Islet precursor cell (in vitro differentiated cells): ENCODE measurements around the gene BCAR1.
"Not testable (repeated sequence)": the region's sequence is repeated elsewhere in the genome, so short reads cannot be mapped to it uniquely, and the experiment has no call there.

Experiments
- DNase-seq: peaks from one replicate; pipeline ENCODE4 v3.0.0-alpha.2; 2018

BCAR1 gene

DNA sequence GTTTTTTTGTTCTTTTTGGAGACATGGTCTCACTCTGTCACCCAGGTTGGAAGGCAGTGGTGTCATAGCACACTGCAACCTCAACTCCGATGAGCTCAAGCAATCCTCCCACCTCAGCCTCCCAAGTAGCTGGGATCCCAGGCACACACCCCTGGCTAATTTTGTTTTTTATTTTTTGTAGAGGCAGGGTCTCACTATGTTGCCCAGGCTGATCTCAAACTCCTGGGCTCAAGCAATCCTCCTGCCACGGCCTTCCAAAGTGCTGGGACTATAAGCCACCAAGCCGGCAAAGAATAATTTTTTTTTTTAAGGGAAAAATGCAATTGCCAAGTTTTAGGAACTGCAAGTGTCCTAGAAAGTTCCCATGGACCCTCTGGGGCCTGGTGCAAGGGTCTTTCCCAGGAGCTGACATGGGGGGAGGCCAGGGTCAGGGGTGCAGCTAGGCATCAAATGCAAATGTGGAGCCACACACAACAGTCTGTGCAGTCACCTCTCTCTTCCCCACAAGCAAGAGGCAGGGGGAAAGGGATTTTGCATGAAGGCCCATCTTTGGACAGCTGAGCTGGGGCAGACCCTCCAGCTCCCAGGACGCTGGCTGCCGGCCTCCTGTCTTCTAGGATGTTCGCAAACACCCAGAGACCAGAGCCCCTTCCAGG is 20.1 kb upstream of the BCAR1 start:
- no peak for DNase-seq

GRCh38 chr16:75269358-75269757 is 17.9 kb upstream of the BCAR1 start:
- DNase-seq, result not testable (repeated sequence)

DNA sequence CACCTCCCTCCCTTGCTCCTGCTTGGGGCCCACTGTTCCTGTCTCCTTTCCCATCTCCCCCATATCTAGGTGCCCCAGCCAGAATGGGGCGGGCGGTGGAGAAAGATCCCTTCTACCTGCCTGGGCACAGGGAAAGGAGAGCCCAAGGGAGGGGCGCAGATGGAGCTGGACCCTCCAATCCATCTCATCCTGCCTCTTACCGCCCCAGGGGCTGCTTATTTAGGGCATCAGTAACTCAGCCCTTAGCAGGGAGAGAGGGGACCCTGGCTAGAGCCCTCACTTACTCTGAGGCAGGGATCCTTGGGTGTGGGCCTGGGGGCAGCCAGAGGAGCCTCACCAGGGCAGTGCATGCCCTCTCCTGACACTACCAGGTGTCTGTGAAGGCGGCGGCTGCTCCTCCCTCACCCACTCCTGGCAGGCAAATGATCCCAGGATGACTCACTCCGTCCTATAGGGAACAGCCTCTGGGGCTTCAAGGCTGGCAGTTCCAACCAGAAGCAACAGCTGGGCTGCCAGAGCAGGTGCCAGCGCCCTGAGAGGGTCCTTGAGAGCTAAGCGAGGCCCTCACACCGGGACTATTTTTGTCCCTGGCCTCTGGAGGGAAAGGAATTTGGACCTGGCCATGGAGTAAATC is 16.3 kb upstream of the BCAR1 start:
- peak; percentile 91 for DNase-seq

DNA sequence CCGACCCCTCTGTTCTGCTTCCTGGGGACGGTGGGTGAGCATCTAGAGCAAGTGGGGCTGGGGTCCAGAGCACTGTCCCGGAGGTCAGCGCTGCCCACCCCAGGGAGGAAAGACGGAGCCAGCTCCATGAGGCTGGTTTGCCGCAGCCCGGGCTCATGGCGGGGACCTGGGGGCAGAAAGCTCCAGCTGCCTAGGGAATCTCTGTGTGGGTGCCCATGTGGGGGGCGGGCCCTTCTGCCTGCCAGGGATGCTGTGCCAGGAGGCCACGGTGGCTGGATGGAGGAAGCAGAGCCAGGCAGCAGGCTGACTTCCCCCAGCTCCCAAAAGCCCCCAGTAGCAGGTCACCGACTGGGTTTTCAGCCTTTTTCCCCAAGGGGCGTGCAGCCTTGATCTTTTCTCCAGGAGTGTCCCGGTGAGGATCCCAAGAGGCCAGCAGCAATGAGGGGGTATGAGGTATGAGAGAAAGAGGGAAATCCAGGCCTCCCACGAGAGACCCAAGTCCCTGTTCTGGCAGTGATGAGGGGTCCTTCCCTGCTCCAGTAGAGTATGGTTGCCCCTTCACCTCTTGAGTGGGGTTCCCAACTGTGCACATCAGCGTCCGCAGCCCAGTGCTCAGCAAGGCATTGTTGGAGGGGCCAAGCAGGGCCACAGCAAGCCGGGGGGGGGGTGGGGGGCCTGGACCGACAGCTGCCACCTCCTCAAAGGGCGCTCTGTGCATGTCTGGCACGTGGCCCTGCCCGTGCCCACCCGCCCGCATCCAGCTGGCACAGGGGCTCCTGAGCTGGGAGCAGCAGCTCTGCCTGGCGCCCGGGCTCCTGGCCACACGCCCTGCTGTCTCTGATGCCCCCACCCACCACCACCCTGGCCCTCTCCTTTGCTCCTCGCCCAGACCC is 15.6 kb upstream of the BCAR1 start:
- DNase-seq, result no peak

GRCh38 chr16:75265911-75266701 is 14.7 kb upstream of the BCAR1 start:
- peak; percentile 96 for DNase-seq

GRCh38 chr16:75264999-75265910 is 13.8 kb upstream of the BCAR1 start:
- peak; percentile 64 for DNase-seq

DNA sequence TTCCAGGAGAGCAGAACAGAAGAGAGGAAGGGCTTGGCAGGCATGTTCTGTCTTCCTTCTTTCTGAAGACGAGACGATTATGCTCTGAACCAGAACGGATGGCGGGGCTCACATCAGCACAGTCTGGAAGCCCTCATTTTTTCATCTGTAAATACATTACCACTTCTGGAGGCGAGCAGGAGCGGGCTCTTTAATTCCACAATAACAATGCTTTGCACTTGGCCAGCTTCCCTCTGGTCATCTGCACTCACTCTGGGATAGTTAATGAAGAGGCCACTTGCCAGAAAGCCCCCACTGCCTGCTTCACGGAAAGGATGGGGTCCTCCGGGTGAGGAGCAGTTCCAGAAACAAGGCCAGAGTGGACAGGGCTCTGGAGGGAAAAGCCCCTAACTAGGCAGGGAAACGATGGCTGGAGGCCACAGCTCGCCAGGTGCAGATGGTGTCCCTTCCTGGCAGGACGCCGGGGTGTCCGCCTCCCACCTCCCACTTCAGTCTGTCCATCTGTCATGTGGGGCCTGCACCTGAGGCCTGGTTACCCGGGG is 13.1 kb upstream of the BCAR1 start:
- DNase-seq, result no peak

GRCh38 chr16:75263963-75264445 is 12.6 kb upstream of the BCAR1 start:
- DNase-seq, result peak; percentile 56

DNA sequence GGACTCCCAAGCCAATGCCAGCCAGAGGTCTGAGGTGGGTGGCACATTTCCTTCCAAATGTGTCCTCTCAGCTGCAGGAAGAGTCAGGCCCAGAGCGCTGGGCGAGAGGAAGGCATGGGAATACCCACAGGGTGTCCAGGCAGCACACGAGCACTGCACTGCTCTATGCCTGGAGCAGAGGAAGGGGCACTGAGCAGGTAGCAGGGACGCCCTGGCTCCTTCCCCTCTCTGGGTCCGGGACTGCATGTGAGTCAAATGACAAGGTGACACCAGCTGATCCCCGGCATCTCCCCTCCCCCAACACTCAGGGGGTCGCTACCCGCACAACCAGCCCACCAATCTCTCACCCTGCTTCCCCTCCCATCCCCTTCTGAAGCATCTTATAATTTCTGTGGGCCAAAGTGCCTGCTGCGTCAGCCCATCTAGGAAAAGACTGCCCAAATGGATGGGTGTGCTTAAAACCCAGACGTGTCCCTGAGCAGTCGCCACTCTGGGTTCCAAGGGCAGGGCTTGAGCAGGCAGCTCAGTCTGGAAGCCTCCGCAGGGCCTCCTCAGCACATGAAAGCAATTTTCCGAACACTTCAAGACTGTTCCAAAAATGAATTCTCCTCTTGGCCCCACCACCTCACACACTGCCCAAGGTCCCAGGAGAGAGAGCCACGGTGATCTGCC is 12.0 kb upstream of the BCAR1 start:
- peak; percentile 51 for DNase-seq

DNA sequence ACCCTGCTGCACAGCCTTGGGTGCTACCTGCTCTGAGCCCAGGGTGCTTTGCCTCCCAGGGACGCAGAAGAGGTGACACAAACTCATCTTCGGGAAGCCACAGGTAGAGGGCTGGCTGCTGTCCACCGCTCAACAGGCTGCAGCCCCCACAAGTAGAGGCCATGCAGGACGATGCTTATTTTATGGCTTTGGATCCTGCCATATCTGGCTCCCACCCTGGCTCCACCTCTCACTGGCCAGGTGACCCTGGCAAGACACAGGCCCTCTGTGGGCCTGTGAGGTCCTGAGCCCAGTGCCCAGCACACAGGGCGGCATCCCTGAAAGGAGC is 11.3 kb upstream of the BCAR1 start:
- DNase-seq, result no peak

DNA sequence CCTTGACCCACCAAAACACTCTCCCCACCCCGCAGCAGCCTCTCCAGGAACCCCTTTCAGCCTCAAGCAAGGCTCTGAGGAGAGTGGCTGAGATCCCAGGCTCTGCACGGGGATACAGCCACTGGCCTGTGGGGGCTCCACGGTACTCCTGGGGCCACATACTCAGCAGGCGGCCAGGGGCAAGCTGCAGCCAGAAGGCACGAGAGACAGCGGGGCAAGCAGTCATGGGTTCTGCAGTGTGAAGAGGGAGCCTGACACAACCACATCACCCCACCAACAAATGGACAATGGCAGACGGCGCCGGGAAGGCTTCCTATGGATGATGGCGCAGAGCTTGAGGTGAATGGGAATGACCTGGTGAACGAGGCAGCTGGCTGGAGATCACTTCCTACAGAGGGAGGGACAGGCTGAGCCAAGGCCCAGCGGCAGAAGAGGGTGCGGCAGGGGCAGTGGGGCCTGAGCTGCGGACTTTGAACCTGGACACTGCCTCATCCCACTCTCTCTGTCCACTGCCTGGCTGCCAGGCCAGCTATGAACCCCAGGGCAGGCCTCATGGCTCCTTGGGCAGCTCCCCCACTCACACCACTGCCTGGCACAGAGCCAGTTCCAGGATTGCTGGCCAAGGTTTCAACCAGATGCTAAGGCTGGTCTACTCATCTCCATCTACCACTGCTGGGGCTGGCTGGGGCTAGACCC is 10.8 kb upstream of the BCAR1 start:
- DNase-seq, result peak; percentile 52

DNA sequence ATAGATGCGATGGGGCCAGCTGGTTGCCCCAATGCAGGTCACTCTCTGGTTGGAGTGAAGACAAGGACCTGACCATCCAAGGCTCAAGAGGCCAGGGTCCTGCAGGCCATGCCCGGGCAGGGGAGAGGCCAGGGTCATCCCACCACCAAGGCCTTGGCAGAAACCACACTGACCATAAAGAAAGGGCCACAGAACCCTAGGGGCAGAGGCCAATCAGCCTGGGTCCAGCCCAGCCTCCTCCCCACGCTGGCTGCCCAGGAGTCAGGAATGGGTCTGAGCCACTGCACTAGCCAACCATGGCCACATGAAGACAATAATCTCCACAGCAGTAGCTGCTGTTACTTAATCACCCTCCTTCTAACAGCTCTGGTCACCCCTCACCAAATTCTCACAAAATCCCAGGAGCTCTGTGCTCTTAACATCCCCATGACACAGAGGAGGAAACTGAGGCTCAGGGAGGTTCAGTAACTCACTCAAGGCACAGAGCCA is 10.2 kb upstream of the BCAR1 start:
- no peak for DNase-seq

- DNase-seq, result peak; percentile 51
These were observed 9.6 kb upstream of the BCAR1 start for GRCh38 chr16:75260851-75261589.

DNA sequence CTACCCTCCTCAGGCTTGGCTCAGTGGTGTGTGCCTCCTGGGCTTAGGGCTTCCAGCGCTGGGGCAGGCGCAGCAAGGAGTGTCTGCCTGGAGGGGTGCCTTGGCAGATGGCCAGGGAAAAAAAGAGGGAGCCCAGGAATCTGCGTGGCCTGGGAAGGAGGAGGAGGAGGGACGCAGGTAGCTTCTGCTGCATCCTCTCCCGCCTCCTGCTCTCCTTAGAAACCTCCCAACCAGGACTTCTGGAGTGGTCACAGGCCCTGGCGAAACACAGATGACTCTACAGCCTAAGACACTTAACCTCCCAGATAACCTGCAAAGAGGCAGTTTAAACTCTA is 7.3 kb upstream of the BCAR1 start:
- no peak for DNase-seq

DNA sequence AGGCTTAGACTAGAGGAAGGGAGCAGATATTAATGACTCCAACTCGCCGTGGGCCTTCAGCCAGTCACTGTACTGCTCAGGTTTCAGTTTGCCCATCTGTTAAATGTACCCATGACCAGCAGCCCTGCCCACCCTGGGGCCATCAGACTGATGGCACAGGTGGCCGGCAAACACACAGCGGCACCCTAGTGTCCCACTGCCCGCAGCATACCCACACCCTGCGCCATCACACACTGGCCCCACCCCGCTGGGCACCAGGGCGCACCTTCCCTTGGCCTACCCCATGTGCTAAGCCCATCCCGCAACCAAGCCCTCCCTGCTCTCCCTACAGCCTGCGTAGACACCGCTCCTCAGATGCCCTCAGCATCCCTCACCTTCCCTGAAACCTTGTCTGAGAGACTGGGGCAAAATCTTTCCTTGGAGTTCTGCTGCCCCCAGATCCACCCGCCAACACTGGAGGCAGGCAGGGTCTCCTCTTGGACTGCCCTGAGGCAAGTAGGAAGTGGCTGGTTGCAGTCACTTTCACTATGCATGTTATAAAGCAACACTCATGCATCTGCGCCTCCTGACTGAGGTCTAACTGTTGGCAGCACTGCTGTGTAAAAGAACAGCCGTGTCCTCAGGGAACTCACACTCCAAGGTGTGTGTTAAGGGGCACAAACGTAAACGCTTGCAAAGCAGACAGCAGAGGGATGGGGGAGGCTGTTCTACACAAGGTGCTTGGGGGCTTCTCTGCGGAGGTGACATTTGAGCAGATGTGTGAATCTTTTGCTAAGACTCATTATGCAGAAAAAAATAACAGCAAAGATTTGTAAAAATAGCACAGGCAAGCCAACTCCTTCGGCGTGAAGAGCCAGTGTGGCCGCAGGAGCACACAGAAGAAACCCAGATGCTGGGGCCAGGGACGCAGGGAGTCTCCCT is 6.7 kb upstream of the BCAR1 start:
- no peak for DNase-seq

DNA sequence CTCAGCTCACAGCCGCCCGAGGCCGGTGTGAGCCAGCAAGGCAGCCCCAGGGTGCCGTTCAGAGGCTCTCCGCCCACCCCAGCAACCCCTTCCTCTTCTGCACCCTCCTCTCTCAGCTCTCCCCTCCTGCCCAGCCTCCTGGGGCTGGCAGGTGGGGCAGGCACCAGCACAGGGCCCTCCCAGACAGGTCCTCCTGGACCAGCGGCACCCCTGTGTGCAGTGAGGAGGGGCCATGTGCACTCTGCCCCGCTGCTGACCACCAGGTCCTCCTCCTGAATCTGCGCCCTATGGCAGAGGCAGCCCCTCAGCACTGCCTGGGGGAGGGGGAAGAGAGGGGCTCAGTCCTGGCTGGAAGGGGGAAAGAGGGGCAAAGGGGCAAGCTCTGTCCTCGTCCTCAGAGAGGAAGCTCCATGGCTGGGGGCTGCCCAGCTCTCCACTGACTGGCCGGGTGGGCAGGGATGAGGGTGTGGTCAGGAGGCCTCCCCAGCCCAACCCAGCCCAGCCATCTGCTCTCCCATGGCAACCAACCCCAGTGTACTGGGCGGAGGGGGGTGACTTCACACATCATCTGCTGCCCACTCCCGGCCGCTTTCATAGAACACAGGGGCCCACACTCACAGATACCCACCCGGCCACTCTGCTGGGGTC is 5.4 kb upstream of the BCAR1 start:
- DNase-seq, result peak; percentile 78

GRCh38 chr16:75256059-75256571 is 4.7 kb upstream of the BCAR1 start:
- peak; percentile 77 for DNase-seq
